Vagina (tissue), 2 donors: Measurements from ENCODE around the gene ELAVL3.

Experiments used
- POLR2AphosphoS5 ChIP-seq, 2 donors: sonication (generic); formaldehyde crosslinking; IDR thresholded peaks; one replicate each; pipeline ENCODE4 v1.9.0; 2017; ENCODE audit warnings: antibody characterized with exemption in 2 of 2, mild to moderate bottlenecking in 2 of 2, low read depth in 1 of 2; ENCODE audit not compliant: insufficient read depth in 1 of 2
- TF ChIP-seq, protein P1 (sequence below), 3 experiments: fragments of 450-650 bp in 2 of 3; fragments of 200-600 bp in 1 of 3; sonication (generic) in 1 of 3; IDR thresholded peaks; one replicate each; pipeline ENCODE4 v1.5.1; 2017 to 2019; ENCODE audit warnings: antibody characterized with exemption in 3 of 3, mild to moderate bottlenecking in 2 of 3, moderate library complexity in 2 of 3

DNA sequence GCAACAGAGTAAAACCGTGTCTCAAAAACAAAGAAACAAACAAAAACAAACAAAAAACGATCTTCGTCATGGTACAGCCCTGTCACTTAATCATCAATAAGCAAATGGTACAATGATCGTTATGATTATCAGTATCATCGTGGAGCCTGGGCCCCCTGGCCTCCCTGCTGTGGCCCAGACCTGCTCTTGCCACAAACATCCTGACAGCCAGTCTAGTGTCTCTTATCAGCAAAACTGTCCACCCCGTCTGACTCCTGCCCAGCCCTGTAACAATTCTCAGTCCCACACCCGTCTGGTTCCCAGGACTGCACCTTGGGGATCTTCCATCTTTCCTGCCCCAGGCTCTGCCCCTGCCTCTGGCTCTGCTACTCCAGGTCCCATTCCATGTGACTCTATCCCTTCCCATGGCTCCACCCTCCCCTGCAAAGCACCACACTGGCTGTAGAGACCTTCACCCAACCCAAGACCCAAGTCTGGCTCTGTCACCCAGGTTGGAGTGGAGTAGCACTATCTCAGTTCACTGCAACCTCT lies 19.1 kb upstream of the ELAVL3 start:
- TF ChIP-seq, protein P1, sequence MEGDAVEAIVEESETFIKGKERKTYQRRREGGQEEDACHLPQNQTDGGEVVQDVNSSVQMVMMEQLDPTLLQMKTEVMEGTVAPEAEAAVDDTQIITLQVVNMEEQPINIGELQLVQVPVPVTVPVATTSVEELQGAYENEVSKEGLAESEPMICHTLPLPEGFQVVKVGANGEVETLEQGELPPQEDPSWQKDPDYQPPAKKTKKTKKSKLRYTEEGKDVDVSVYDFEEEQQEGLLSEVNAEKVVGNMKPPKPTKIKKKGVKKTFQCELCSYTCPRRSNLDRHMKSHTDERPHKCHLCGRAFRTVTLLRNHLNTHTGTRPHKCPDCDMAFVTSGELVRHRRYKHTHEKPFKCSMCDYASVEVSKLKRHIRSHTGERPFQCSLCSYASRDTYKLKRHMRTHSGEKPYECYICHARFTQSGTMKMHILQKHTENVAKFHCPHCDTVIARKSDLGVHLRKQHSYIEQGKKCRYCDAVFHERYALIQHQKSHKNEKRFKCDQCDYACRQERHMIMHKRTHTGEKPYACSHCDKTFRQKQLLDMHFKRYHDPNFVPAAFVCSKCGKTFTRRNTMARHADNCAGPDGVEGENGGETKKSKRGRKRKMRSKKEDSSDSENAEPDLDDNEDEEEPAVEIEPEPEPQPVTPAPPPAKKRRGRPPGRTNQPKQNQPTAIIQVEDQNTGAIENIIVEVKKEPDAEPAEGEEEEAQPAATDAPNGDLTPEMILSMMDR (IDR thresholded peaks at IDR 0.05): no peak
- TF ChIP-seq POLR2AphosphoS5 (IDR thresholded peaks at IDR 0.05; ENCODE audit: insufficient read depth in 1 of 2, low read depth in 1 of 2): no peak
